Measurements from ENCODE around the gene DTNBP1. TPM values are rescaled to one million over a fixed set of nuclear protein-coding genes. Genes with fewer than 3 reads are reported as not detected.

DTNBP1 gene
- total RNA-seq, 2 donors from 2014 or later = 11.5 to 30.8 TPM

DNA sequence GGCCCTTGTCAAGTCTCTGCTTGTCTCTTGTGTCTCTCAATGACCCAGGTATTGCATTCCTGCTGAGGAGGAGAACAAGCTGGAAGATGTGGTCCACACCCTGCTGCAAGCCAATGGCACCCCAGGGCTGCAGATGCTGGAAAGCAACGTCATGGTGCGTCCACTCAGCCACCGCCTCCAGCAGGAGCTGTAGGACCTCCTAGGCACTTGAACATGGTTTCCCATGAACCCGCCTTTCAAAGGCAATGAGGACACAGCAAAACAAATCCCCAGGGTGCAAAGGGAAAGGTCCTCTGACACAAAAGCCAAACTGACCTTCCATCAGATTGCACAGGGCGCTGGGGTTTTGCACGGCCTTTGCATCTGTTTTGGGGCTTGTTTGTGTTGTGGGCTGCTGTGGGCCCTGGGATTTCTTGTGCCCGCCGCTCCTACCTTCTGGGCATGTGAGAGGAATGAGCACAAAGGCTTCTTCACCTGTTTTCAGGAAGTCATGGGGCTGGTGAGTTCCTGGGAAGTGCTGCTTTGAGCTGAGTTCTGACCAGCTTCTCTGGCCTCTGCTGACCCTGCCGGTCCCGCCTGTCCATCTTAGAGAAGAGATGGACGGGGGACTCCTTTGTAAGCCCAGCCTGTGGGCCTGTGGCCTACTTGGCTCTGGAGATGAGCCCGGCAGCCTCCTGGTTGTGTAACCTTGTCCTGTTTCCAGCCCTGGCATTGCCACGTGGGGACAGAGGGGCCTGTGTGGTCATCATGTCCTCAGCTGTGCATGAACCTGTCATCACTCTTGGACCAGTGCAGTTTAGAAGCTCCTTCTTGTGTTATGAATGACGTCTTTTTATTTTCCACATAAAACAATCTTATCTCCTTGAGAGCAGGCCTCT is 151.3 kb downstream of the DTNBP1 start:
- no peak for DNase-seq (ENCODE audit: low spot score)
- Histone ChIP-seq H3K36me3 (peaks cover 16% of the 10 kb centered on the region), H3K4me3 (no peak overlapping the region), H3K4me1 (ENCODE audit: control insufficient read depth in 1 of 2, low read depth in 2 of 2) (no peaks in the 10 kb centered on the region), H3K27me3 (replicated peaks; ENCODE audit: insufficient read depth) (no peaks in the 10 kb centered on the region), H3K9me3 (no peaks in the 10 kb centered on the region), H3K27ac (no peak overlapping the region)
- ATAC-seq (ENCODE audit: insufficient number of reproducible peaks, low FRiP score, low read depth) = no peak
- TF ChIP-seq, protein P1, sequence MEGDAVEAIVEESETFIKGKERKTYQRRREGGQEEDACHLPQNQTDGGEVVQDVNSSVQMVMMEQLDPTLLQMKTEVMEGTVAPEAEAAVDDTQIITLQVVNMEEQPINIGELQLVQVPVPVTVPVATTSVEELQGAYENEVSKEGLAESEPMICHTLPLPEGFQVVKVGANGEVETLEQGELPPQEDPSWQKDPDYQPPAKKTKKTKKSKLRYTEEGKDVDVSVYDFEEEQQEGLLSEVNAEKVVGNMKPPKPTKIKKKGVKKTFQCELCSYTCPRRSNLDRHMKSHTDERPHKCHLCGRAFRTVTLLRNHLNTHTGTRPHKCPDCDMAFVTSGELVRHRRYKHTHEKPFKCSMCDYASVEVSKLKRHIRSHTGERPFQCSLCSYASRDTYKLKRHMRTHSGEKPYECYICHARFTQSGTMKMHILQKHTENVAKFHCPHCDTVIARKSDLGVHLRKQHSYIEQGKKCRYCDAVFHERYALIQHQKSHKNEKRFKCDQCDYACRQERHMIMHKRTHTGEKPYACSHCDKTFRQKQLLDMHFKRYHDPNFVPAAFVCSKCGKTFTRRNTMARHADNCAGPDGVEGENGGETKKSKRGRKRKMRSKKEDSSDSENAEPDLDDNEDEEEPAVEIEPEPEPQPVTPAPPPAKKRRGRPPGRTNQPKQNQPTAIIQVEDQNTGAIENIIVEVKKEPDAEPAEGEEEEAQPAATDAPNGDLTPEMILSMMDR (IDR thresholded peaks at IDR 0.05) = no peak

DNA sequence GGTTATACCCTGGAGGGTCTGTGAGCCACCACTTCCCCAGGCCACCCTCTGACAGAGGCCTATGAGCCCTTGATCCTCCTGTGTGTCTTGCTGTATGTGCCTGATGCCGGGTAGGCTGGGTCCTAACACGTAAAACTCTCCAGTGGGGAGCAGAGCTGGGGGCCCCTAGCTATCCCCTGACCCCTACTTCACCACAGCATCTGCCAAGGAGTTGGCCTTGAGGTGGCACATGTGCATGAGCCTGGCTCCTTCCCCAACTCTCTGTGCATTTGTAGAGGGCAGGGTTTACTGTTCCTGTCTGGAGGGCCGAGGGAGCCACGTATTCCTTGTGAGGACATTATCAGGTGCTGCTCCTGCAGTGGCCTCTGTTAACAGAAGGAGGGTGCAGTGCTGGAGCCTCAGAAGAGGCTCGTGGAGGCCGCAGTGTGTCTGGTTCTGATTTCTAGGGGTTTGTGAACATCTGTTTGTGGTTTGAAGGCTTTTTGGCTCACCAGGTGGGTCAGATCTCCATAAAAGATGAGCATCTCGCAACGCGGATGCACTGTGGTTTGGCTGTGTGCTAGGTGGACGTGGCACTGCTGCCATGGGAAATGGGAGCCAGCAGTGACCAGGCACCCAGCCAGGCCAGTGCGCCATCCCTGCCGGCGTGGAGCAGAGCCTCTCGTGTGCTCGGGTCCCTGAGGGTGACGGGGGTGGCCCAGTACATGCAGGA is 152.1 kb downstream of the DTNBP1 start:
- Histone ChIP-seq H3K9me3 (no peaks in the 10 kb centered on the region), H3K4me1 (ENCODE audit: control insufficient read depth in 1 of 2, low read depth in 2 of 2) (peaks cover under 1 to 3% of the 10 kb centered on the region in 2 donors), H3K36me3 (peaks cover 16% of the 10 kb centered on the region), H3K27me3 (replicated peaks; ENCODE audit: insufficient read depth) (no peaks in the 10 kb centered on the region), H3K27ac (no peak overlapping the region), H3K4me3 (no peak overlapping the region)
- no peak for DNase-seq (ENCODE audit: low spot score)
- ATAC-seq (ENCODE audit: insufficient number of reproducible peaks, low FRiP score, low read depth) = no peak
- TF ChIP-seq, protein P1 (IDR thresholded peaks at IDR 0.05) = no peak

DNA sequence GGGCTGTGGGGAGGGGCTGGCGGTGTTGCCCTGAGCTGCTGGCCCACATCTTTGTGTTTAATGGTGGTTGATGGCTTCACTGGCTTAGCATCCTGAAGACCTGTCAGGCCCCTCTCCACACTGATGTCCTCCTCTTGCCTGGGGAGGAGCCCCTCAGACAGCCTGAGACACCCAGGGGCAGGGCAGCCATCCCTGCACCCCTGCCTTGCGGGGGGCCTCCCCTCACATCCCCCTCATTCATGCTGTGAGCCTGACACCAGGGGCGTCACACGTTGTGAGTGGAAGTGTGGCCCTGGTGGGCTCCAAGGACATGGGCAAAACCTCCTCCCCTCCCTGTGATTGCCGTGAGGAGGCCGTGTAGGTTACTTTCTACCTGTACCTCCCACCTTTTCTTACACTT is 152.7 kb downstream of the DTNBP1 start:
- no peak for DNase-seq (ENCODE audit: low spot score)
- H3K27ac ChIP-seq = no peak overlapping the region
- H3K4me1 ChIP-seq (ENCODE audit: control insufficient read depth in 1 of 2, low read depth in 2 of 2) = peaks cover 6 to 9% of the 10 kb centered on the region in 2 donors
- ATAC-seq (ENCODE audit: insufficient number of reproducible peaks, low FRiP score, low read depth) = no peak
- H3K9me3 ChIP-seq = no peaks in the 10 kb centered on the region
- H3K27me3 ChIP-seq (replicated peaks; ENCODE audit: insufficient read depth) = no peaks in the 10 kb centered on the region
- TF ChIP-seq, protein P1 (IDR thresholded peaks at IDR 0.05) = no peak
- no peak overlapping the region for H3K4me3 ChIP-seq
- H3K36me3 ChIP-seq = peaks cover 14% of the 10 kb centered on the region

DNA sequence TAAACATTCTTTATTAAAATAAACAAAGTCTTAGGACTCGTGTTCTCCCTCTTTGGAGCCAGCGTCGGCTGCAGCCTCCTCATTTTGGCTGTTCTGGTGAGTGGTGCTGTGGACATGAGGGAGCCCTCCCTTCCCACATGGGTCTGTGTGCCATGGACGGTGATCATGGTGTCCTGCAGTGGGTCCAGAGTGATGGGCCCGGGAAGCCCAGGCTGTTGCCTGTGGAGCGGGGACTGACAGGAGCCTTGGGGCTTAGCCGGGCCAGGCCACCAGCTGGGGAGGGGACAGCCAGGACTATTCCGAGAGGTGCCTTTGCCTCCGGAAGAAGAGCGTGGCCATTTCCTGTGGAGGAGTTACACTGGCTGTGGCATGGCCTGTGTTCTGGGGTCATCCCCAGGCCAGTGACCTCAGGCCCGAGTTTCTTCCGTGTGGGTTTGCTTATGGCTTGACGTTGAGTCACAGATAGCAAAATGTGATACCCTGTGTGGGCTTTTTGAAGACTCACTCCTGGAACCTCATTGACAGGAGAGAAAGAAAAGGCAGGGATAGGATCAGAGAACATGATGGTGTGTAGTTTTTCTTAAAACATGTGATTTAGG is 153.4 kb downstream of the DTNBP1 start:
- Histone ChIP-seq H3K36me3 (peaks cover 9% of the 10 kb centered on the region), H3K4me3 (no peak overlapping the region), H3K9me3 (no peaks in the 10 kb centered on the region), H3K4me1 (ENCODE audit: control insufficient read depth in 1 of 2, low read depth in 2 of 2) (peaks cover 8 to 15% of the 10 kb centered on the region in 2 donors), H3K27me3 (replicated peaks; ENCODE audit: insufficient read depth) (no peaks in the 10 kb centered on the region), H3K27ac (no peak overlapping the region)
- TF ChIP-seq, protein P1 (IDR thresholded peaks at IDR 0.05) = no peak
- ATAC-seq (ENCODE audit: insufficient number of reproducible peaks, low FRiP score, low read depth) = no peak
- no peak for DNase-seq (ENCODE audit: low spot score)

DNA sequence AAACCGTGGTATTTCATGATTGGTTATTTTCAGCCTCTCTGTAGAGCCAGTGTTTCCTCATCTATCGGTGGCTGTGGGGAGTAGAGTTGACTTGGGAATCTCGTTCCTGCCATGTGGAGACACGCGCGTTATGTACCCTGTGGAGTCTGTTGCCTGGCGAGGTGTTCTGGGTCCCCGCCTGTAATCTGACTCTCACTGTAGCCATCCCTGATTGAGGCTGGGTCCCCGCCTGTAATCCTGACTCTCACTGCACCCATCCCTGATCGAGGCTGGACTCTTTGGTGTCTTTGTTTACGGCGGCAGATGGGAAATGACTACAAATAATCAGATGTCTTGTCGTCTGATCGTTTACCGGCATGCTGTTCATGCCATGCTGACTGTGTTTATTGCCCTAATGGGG is 153.9 kb downstream of the DTNBP1 start:
- no peak for DNase-seq (ENCODE audit: low spot score)
- H3K27ac ChIP-seq = no peak overlapping the region
- no peak overlapping the region for H3K4me3 ChIP-seq
- peaks cover 6% of the 10 kb centered on the region for H3K36me3 ChIP-seq
- no peak for ATAC-seq (ENCODE audit: insufficient number of reproducible peaks, low FRiP score, low read depth)
- peaks cover 10 to 20% of the 10 kb centered on the region in 2 donors for H3K4me1 ChIP-seq (ENCODE audit: control insufficient read depth in 1 of 2, low read depth in 2 of 2)
- no peaks in the 10 kb centered on the region for H3K27me3 ChIP-seq (replicated peaks; ENCODE audit: insufficient read depth)
- TF ChIP-seq, protein P1 (IDR thresholded peaks at IDR 0.05) = no peak
- no peaks in the 10 kb centered on the region for H3K9me3 ChIP-seq
